Hematopoietic multipotent progenitor cell treated with erythropoietin and hydrocortisone succinate and interleukin-3 and kit ligand, for 8 days (in vitro differentiated cells): Measurements from ENCODE around the gene CCDC82.
"Not testable (repeated sequence)": the region's sequence is repeated elsewhere in the genome, so short reads cannot be mapped to it uniquely, and the experiment has no call there.

Experiments used
- DNase-seq: peaks from one replicate; pipeline ENCODE4 v3.0.0-alpha.2; 2015

Gene CCDC82

GRCh38 chr11:96389720-96390487, at the start of gene CCDC82, which contains the start of gene JRKL:
CCDC82 (minus strand) TSS chr11:96389912; CDS start chr11:96384747, 5,165 bp downstream.
JRKL (plus strand) TSS chr11:96390013; CDS start chr11:96390650, 637 bp downstream.
- DNase-seq, result peak; percentile 93

GRCh38 chr11:96432654-96433053, 42.9 kb upstream of the CCDC82 start:
- DNase-seq, result not testable (repeated sequence)

- DNase-seq, result no peak
These were observed 41.0 kb upstream of the CCDC82 start for GRCh38 chr11:96430668-96431067.

GRCh38 chr11:96424693-96425092, 35.0 kb upstream of the CCDC82 start:
- no peak for DNase-seq

- DNase-seq, result no peak
These were observed 23.7 kb upstream of the CCDC82 start for GRCh38 chr11:96413408-96413807.

GRCh38 chr11:96412761-96413381, 23.2 kb upstream of the CCDC82 start:
- no peak for DNase-seq

- DNase-seq, result not testable (repeated sequence)
These were observed 21.7 kb upstream of the CCDC82 start for GRCh38 chr11:96411412-96411811.

GRCh38 chr11:96400697-96401096, 11.0 kb upstream of the CCDC82 start:
- DNase-seq, result no peak

GRCh38 chr11:96397863-96398262, 8.2 kb upstream of the CCDC82 start:
- no peak for DNase-seq

GRCh38 chr11:96396637-96397036, 6.9 kb upstream of the CCDC82 start:
- DNase-seq, result no peak

GRCh38 chr11:96394773-96395172, 5.1 kb upstream of the CCDC82 start:
- DNase-seq, result no peak

- peak; percentile 57 for DNase-seq
These were observed 4.1 kb upstream of the CCDC82 start for GRCh38 chr11:96393753-96394348.

GRCh38 chr11:96391698-96392307, 2.1 kb upstream of the CCDC82 start:
- DNase-seq, result no peak

GRCh38 chr11:96390488-96390792, 728 bp upstream of the CCDC82 start:
- DNase-seq, result no peak

- peak; percentile 77 for DNase-seq
These were observed 607 bp downstream of the CCDC82 start for GRCh38 chr11:96388891-96389719.

GRCh38 chr11:96385187-96385586, 4.5 kb downstream of the CCDC82 start:
- DNase-seq, result no peak

GRCh38 chr11:96384156-96384555, 5.6 kb downstream of the CCDC82 start:
- DNase-seq, result no peak

- no peak for DNase-seq
These were observed 12.9 kb downstream of the CCDC82 start for GRCh38 chr11:96376796-96377195.

GRCh38 chr11:96373826-96374225, 15.9 kb downstream of the CCDC82 start:
- DNase-seq, result no peak

- DNase-seq, result no peak
These were observed 22.4 kb downstream of the CCDC82 start for GRCh38 chr11:96367342-96367741.

- DNase-seq, result peak; percentile 30
These were observed 23.7 kb downstream of the CCDC82 start for GRCh38 chr11:96366024-96366423.

GRCh38 chr11:96365493-96365892, 24.2 kb downstream of the CCDC82 start:
- DNase-seq, result no peak

GRCh38 chr11:96361778-96362177, 27.9 kb downstream of the CCDC82 start:
- DNase-seq, result peak; percentile 55
